NCI-H2029 (cell line): ENCODE measurements around the gene ARHGEF10L.

ENCODE experiments used
- DNase-seq: peaks from one replicate; lab custom pipeline; 2025; lab: John Stamatoyannopoulos, UW

Gene ARHGEF10L

GRCh38 chr1:17635811-17636210, 96.3 kb downstream of the ARHGEF10L start:
- no peak for DNase-seq

- no peak for DNase-seq
Measured at GRCh38 chr1:17636612-17637011, 97.1 kb downstream of the ARHGEF10L start.

GRCh38 chr1:17637055-17637454, 97.6 kb downstream of the ARHGEF10L start:
- DNase-seq = no peak

DNA sequence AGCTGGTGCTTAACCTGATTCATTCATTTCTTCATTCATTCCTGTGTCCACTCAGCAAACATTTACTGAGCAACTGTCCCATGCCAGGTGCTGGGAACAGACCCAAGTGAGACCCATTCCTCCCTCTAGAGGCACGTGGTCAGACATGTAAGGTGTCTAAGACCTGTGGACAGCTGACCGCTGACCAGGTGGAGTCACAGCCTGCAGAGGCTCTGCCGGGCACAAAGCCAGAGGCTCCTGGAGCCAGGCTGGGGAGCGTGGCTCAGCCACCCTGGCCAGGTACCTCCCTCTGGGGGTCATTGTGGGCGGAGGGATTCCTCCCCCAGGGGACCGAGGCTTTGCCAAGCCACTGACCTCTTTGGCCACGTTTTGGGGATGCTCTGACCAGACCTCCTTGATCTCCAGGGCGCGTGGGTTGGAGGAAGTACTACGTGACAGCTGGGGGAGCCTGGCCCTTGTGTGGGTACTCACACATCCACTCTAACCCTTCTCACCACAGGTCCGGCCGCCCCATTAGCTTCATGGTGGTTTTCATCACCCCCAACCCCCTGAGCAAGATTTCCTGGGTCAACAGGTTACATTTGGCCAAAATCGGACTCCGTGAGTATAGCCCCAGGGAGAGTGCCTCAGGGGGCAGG, 100.3 kb downstream of the ARHGEF10L start:
- DNase-seq = no peak

GRCh38 chr1:17640393-17640792, 100.9 kb downstream of the ARHGEF10L start:
- no peak for DNase-seq

- no peak for DNase-seq
Measured at GRCh38 chr1:17640975-17641374, 101.5 kb downstream of the ARHGEF10L start.

- no peak for DNase-seq
Measured at GRCh38 chr1:17642169-17642568, 102.7 kb downstream of the ARHGEF10L start.

DNA sequence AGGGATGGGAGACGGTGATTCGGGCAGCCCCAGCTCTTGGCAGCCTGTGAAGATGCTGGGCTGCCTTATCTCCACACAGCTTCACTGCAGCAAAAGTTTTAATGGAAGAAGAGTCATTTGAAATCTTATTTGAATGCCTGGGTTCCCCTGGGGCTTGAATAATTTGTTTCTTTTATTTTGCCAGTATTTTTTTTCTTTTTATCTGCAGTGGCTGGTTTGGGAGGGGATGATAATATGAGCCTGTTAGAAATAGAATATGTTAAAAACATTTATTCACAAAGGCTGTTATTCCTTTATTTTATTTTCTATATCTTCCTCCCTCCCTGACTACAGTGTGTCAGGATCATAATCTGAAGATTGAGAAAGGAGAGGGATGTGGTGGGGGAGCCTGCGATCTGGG, 103.4 kb downstream of the ARHGEF10L start:
- no peak for DNase-seq

GRCh38 chr1:17643861-17644703, 104.6 kb downstream of the ARHGEF10L start:
- no peak for DNase-seq

DNA sequence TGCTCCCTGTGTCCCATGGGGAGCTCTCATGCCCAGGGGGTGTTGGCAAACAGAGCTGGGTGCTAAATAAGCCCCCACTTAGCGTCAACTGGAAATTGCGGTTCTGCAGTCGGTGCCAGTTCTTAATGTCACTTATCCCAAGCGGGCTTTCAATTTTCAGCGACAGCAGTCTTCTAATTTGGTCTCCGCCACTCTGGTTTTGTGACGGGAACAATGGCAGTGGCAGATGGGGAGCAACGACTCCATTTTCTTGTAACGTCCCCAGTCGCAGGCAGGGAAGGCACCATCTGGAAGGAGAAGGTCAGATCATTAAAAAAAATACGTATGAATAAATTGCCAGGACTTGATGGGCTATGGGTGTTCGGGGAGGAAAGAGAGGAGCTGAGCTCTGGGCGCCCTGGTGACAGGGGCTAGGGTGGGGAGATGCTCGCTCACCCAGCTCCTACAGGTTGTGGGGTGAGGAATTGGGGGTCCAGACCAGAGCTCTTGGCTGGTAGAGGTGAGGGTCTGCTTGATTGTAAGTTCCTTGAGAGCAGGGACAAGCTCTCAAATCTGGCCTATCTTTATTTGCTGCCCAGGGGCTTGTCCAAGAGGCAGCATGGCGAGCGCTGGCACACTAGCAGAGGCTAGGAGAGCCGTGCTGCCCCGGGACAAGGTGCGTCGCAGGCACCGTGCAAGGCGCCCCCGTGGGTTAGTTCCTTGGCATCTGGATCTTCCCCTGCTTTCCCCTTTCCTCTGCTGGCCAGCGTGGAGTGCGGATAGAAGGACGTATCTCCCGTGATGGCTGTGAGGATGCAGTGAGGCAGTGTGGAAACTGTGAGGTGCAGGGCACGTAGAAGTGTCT, 105.8 kb downstream of the ARHGEF10L start:
- no peak for DNase-seq

DNA sequence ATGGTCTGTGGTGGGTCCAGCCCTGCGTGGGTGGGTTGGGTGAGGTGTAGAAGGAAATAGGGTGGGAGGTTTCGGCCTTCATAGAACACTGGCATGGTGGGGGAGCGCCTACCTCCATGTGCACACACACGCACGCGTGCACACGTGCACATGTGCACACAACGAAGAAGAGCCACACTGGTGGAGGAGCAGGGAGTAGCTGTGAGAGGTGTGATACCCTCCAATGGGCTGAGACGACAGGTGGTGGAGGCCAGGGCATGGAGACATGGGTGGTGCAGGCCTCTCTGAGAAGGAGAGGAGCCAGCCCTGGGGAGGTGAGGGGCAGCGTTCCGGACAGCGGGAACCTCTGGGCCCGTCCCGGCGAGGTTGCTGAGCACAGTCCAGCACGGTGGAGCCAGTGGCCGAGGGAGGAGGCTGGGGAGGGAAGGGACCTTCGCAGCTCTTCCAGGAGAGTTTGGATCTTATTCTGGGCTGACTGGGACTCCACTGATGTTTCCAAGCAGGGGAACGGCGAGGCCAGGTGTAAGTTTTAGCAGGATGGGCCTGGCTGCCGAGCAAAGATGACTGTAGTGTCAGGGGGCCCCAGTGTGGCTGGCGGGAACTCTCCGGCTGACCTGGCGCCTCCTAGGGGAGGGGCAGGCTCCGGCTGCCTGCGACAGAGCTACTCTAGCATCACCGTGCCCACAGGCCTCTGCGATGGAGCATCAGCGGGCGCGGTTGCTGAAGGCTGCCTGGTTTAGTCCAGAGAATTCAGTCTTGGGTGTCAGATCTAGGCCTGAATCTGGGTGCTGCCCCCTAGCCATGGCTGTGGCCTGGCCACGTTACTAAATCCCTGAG, 107.2 kb downstream of the ARHGEF10L start:
- DNase-seq = no peak

GRCh38 chr1:17648457-17649145, 109.1 kb downstream of the ARHGEF10L start:
- DNase-seq = peak; percentile 25

GRCh38 chr1:17649371-17650106, 110.0 kb downstream of the ARHGEF10L start:
- DNase-seq = no peak

- DNase-seq = no peak
Measured at GRCh38 chr1:17653276-17653675, 113.8 kb downstream of the ARHGEF10L start.

DNA sequence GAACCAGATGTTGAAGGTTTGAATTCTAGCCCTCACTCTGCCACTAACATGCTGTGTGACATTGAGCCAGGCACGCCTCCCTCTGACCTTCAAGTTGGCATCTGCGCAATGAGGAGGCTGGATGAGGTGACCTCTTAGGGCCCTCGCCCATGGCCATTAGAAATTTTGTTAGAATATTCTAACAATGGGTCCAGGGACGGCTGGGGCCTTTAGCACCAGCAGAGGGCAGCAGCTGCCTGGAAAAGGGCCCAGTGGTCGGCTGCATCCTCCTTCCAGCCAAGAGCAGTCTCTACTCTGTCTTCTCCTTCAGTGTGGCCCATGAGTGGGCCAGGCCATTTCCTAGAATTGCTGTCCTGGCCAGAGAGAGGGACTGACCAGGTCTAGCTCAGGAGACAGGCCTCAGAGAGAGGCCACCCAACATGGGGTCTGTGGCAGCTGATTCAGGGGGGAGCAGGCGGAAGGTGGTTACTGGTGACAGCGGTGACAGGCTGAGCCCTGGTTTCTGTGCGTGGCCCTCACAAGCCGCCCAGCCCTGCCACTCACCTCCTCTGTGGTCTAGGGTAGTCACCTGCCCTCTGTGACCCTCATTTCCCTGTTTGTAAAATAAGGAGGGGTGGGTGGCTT, 114.3 kb downstream of the ARHGEF10L start:
- DNase-seq = no peak

DNA sequence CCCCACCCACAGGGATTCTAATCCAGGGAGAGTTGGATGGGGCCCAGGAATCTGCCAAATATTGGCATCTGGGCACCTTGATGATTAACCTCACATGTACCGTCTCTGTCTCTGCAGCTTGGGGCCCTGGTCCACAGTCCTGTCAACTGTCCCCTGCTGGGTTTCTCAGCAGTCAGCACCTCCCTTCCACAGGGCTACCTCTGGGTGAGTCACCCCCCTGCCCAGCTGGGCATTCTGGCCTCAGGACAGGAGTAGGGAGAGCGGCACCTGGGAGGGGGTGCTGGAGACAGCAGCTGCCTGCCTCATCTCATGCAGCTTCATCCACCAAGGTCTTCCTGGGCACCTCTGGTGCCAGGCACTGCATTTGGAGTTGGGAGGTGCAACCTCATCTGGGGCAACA, 115.0 kb downstream of the ARHGEF10L start:
- no peak for DNase-seq

DNA sequence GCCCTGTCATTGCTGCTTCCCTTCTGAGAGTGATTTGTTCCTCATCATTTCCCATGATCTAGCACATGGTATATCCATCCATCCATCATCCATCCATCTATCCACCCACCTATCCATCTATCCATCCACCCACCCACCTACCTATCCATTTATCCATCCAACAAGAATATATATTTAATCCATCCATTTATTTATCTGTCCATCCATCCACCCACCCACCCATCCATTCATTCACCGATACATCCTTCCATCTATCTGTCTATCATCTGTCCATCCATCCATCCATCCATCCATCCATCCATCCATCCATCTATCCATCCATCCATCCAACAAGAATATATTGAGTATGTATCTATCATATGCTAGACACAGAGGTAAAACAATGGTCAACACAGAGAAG, 115.7 kb downstream of the ARHGEF10L start:
- no peak for DNase-seq

DNA sequence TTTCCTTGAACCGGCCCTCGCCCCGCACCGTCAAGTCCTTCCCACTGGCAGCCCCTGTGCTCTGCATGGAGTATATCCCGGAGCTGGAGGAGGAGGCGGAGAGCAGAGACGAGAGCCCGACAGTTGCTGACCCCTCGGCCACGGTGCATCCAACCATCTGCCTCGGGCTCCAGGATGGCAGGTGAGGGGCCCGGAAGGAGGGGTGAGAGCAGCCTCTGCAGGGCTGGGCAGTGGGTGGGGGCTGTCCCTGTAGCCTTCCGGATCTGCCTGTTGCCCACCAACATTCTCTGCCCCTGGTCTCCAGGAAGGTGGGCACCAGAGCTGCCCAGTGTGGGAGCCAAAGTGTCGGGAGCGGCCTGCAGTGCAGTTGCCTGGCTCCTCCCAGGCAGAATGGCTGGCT, 116.4 kb downstream of the ARHGEF10L start:
- DNase-seq = no peak

DNA sequence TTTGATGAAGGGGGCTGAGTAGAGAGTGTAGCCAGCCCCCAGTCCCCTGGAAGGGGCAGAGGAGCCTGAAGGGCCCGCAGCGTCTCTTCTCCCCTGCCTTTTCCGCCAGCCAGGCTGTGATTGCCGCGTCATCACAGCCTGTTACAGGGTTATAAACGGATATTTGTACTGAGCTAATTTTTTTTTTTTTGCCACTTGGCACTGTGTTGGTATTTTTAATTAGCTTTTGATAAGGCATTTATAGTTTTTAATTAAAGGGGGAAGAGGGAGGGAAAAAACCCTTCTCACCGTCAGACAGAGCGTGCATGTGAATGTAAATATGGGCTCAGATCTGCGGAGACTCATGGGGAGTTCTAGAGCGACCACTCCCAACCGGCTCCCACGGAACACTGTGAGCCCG, 117.9 kb downstream of the ARHGEF10L start:
- no peak for DNase-seq

- no peak for DNase-seq
Measured at GRCh38 chr1:17658837-17659236, 119.3 kb downstream of the ARHGEF10L start.
